Neural crest cell (in vitro differentiated cells): ENCODE data around the gene WWOX. TPM values are rescaled to one million over a fixed set of nuclear protein-coding genes. Genes with fewer than 3 reads are reported as not detected.

Experiments used
- DNase-seq: peaks from one replicate; pipeline ENCODE4 v3.0.0; 2021; ENCODE audit warnings: low read depth, mixed read lengths, low spot score
- H3K27ac Mint-ChIP-seq: one replicate; pipeline ENCODE4 v1.8.0; 2021; ENCODE audit warnings: mild to moderate bottlenecking, mixed read lengths; ENCODE audit not compliant: unreplicated experiment
- H3K27me3 Mint-ChIP-seq: 2 replicates; pipeline ENCODE4 v1.8.0; 2021; ENCODE audit warnings: low read depth, mild to moderate bottlenecking, mixed read lengths
- H3K36me3 Mint-ChIP-seq: 2 replicates; pipeline ENCODE4 v1.8.0; 2021; ENCODE audit warnings: low read depth, mild to moderate bottlenecking, mixed read lengths
- H3K4me1 Mint-ChIP-seq: 2 replicates; pipeline ENCODE4 v1.8.0; 2021; ENCODE audit warnings: mixed read lengths
- H3K4me3 Mint-ChIP-seq: one replicate; pipeline ENCODE4 v1.8.0; 2021; ENCODE audit warnings: mild to moderate bottlenecking, mixed read lengths
- H3K9me3 Mint-ChIP-seq: 2 replicates; pipeline ENCODE4 v1.8.0; 2021; ENCODE audit warnings: mixed read lengths
- total RNA-seq: library from RNA; stranded (reverse); gene quantifications from 2 replicates; pipeline ENCODE4 v1.2.1, GENCODE V29; 2021
- TF ChIP-seq, protein P1 (sequence below): fragments of 200-600 bp; sonication (generic); conservative IDR thresholded peaks from 2 replicates; pipeline ENCODE4 v1.5.0; 2021; ENCODE audit warnings: antibody characterized with exemption, mild to moderate bottlenecking

WWOX gene
- total RNA-seq, 1 donor from 2014 or later = 30.5 TPM

GRCh38 chr16:78516006-78516736, 416.7 kb downstream of the WWOX start:
- no peak overlapping the region for H3K27ac Mint-ChIP-seq
- H3K36me3 Mint-ChIP-seq = peaks cover 2% of the 10 kb centered on the region
- H3K9me3 Mint-ChIP-seq = peaks cover 2% of the 10 kb centered on the region
- no peak for DNase-seq
- H3K27me3 Mint-ChIP-seq = no peaks in the 10 kb centered on the region
- H3K4me3 Mint-ChIP-seq = no peak overlapping the region
- TF ChIP-seq, protein P1, sequence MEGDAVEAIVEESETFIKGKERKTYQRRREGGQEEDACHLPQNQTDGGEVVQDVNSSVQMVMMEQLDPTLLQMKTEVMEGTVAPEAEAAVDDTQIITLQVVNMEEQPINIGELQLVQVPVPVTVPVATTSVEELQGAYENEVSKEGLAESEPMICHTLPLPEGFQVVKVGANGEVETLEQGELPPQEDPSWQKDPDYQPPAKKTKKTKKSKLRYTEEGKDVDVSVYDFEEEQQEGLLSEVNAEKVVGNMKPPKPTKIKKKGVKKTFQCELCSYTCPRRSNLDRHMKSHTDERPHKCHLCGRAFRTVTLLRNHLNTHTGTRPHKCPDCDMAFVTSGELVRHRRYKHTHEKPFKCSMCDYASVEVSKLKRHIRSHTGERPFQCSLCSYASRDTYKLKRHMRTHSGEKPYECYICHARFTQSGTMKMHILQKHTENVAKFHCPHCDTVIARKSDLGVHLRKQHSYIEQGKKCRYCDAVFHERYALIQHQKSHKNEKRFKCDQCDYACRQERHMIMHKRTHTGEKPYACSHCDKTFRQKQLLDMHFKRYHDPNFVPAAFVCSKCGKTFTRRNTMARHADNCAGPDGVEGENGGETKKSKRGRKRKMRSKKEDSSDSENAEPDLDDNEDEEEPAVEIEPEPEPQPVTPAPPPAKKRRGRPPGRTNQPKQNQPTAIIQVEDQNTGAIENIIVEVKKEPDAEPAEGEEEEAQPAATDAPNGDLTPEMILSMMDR = no peak
- H3K4me1 Mint-ChIP-seq = peaks cover 7% of the 10 kb centered on the region

GRCh38 chr16:78519896-78520295, 420.4 kb downstream of the WWOX start:
- TF ChIP-seq, protein P1 = no peak
- Mint-ChIP-seq H3K4me1 (peaks cover 15% of the 10 kb centered on the region), H3K27me3 (no peaks in the 10 kb centered on the region), H3K4me3 (no peak overlapping the region), H3K9me3 (peaks cover 2% of the 10 kb centered on the region), H3K27ac (no peak overlapping the region), H3K36me3 (peaks cover 2% of the 10 kb centered on the region)
- no peak for DNase-seq

DNA sequence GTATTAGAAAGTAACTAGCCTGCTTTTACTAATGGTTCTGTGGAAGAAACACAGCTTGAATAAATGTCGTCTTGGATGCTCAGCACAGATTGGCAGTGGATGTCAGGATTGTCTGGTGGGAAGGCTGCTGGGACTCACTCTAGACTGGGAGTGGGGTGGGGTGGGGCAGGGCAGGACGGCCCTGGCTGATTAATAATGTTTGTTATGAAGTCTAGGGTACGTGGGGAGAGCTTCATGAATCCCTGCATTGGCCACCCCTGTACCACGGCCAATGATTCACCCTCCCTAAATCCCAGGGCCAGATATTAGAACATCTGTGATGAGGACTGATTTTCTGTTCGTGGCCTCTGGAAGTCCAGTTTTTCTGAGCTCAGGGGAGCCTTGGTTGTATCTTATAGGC, 421.0 kb downstream of the WWOX start:
- no peak for DNase-seq
- H3K9me3 Mint-ChIP-seq = peaks cover 2% of the 10 kb centered on the region
- peaks cover 2% of the 10 kb centered on the region for H3K36me3 Mint-ChIP-seq
- TF ChIP-seq, protein P1 = no peak
- peaks cover 15% of the 10 kb centered on the region for H3K4me1 Mint-ChIP-seq
- no peaks in the 10 kb centered on the region for H3K27me3 Mint-ChIP-seq
- no peak overlapping the region for H3K27ac Mint-ChIP-seq
- H3K4me3 Mint-ChIP-seq = no peak overlapping the region

- Mint-ChIP-seq H3K9me3 (peaks cover 2% of the 10 kb centered on the region), H3K27ac (no peak overlapping the region), H3K4me1 (peaks cover 15% of the 10 kb centered on the region), H3K27me3 (no peaks in the 10 kb centered on the region), H3K36me3 (peaks cover 2% of the 10 kb centered on the region), H3K4me3 (no peak overlapping the region)
- no peak for DNase-seq
- TF ChIP-seq, protein P1 = no peak
Observed at GRCh38 chr16:78522327-78522726, 422.9 kb downstream of the WWOX start.

DNA sequence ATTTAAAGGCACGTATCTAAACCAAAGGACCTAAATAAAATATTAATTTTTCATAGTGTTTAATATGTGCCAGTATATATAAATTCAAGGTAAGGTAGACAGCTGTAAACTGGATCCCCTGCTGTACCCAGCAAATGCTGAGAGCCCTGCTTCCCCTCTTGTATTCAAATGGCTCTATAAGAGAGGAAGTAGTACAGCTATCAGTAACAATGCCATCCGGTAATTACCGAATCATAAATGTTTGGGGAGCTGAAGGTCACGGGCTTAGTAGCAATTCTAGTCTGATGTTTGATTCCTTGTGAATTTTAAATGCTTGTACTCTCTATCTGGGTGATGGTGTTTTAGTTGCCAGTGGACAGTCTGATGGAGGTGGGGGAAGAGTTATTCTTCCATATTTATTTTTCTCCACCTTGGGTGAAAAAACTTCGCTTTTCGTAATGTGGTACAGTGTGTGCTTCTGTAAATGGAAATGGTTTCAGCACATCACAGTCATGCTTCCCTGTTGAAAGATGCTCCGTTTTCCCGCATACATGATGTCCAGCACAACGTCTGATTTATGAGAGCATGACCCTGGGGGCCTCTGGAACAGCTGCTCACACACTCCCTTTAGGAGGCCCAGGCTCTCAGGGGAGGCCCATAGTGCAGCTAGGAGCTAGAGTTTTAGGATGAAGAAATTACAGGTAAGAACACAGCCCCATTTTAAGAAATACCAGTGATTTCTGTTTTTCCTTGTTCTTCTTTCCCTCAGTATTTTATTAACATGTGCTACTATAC, 423.9 kb downstream of the WWOX start:
- no peaks in the 10 kb centered on the region for H3K36me3 Mint-ChIP-seq
- DNase-seq = no peak
- TF ChIP-seq, protein P1 = no peak
- peaks cover 2% of the 10 kb centered on the region for H3K9me3 Mint-ChIP-seq
- H3K27me3 Mint-ChIP-seq = no peaks in the 10 kb centered on the region
- H3K4me1 Mint-ChIP-seq = peaks cover 15% of the 10 kb centered on the region
- no peak overlapping the region for H3K27ac Mint-ChIP-seq
- no peak overlapping the region for H3K4me3 Mint-ChIP-seq
